HEK293 (cell line): ENCODE results near the gene AQR.
A peak's percentile ranks its signal among the peaks of the same experiment; 100 is the strongest.

Source experiments
- CTCF ChIA-PET: fragments of 350-600 bp; formaldehyde crosslinking; extraction: SDS; loops from one replicate; lab custom pipeline; 2021; ENCODE audit warnings: antibody characterized with exemption; lab: Yijun Ruan, JAX
- POLR2A ChIA-PET: fragments of 300-600 bp; formaldehyde crosslinking; extraction: SDS; loops from one replicate; lab custom pipeline; 2020; ENCODE audit warnings: antibody characterized with exemption, inconsistent platforms; lab: Yijun Ruan, JAX
- H3K27ac ChIP-seq: fragments of 200-500 bp; sonication (Bioruptor generic); 2 replicates; pipeline ENCODE4 v1.5.1; 2014; ENCODE audit warnings: low read depth, low read length, control low read depth, inconsistent platforms; ENCODE audit errors: extremely low read depth
- H3K36me3 ChIP-seq, 2 experiments: fragments of 200-500 bp in 1 of 2; sonication (Bioruptor generic) in 1 of 2; 1 replicate in 1 of 2; 2 replicates in 1 of 2; pipeline ENCODE4 v1.5.1; 2014 to 2017; ENCODE audit warnings: inconsistent platforms in 2 of 2, low read length in 2 of 2; ENCODE audit not compliant: control insufficient read depth in 2 of 2, insufficient read depth in 1 of 2
- H3K4me1 ChIP-seq: fragments of 200-500 bp; sonication (Bioruptor generic); 2 replicates; pipeline ENCODE4 v1.5.1; 2014; ENCODE audit warnings: mild to moderate bottlenecking, low read length, inconsistent platforms; ENCODE audit not compliant: control insufficient read depth, insufficient read depth
- H3K4me3 ChIP-seq: 2 replicates; pipeline ENCODE4 v1.5.1; 2011; ENCODE audit warnings: low read depth, mild to moderate bottlenecking, control low read depth, low read length, moderate library complexity
- H3K9me3 ChIP-seq: fragments of 200-500 bp; sonication (Bioruptor generic); 2 replicates; pipeline ENCODE4 v1.5.1; 2014; ENCODE audit warnings: low read depth, low read length, inconsistent platforms; ENCODE audit not compliant: control insufficient read depth, insufficient read depth
- BCL11A ChIP-seq: fragments of 450-650 bp; formaldehyde crosslinking; IDR thresholded peaks from 2 replicates; pipeline ENCODE4 v1.5.1; 2016; ENCODE audit warnings: low read depth, missing biosample characterization, missing genetic modification characterization
- EGR2 ChIP-seq: fragments of 450-650 bp; formaldehyde crosslinking; IDR thresholded peaks from 2 replicates; pipeline ENCODE4 v1.5.1; 2016; ENCODE audit warnings: low read depth, missing biosample characterization, missing genetic modification characterization
- GLIS1 ChIP-seq: fragments of 450-650 bp; formaldehyde crosslinking; IDR thresholded peaks from 2 replicates; pipeline ENCODE4 v1.5.1; 2016; ENCODE audit warnings: missing biosample characterization, missing genetic modification characterization
- SP7 ChIP-seq: fragments of 450-650 bp; formaldehyde crosslinking; IDR thresholded peaks from 2 replicates; pipeline ENCODE4 v1.5.1; 2016; ENCODE audit warnings: missing biosample characterization, missing genetic modification characterization
- ZBTB48 ChIP-seq: fragments of 450-650 bp; formaldehyde crosslinking; IDR thresholded peaks from 2 replicates; pipeline ENCODE4 v1.5.1; 2016; ENCODE audit warnings: missing biosample characterization, missing genetic modification characterization
- ZBTB8A ChIP-seq: fragments of 450-650 bp; formaldehyde crosslinking; IDR thresholded peaks from 2 replicates; pipeline ENCODE4 v1.5.1; 2016; ENCODE audit warnings: missing biosample characterization, missing genetic modification characterization
- ZNF169 ChIP-seq: fragments of 450-650 bp; formaldehyde crosslinking; IDR thresholded peaks from 2 replicates; pipeline ENCODE4 v1.5.1; 2016; ENCODE audit warnings: missing biosample characterization, missing genetic modification characterization
- ZNF324 ChIP-seq: fragments of 450-650 bp; formaldehyde crosslinking; IDR thresholded peaks from 2 replicates; pipeline ENCODE4 v1.5.1; 2016; ENCODE audit warnings: missing biosample characterization, missing genetic modification characterization
- ZNF391 ChIP-seq: fragments of 450-650 bp; formaldehyde crosslinking; IDR thresholded peaks from 2 replicates; pipeline ENCODE4 v1.5.1; 2016; ENCODE audit warnings: low read depth, missing biosample characterization, missing genetic modification characterization, borderline replicate concordance
- ZNF544 ChIP-seq: fragments of 450-650 bp; formaldehyde crosslinking; IDR thresholded peaks from 2 replicates; pipeline ENCODE4 v1.5.0; 2017; ENCODE audit warnings: missing biosample characterization, missing genetic modification characterization
- ZNF558 ChIP-seq: fragments of 450-650 bp; formaldehyde crosslinking; IDR thresholded peaks from 2 replicates; pipeline ENCODE4 v1.5.1; 2016; ENCODE audit warnings: missing biosample characterization, missing genetic modification characterization
- ZNF624 ChIP-seq: fragments of 450-650 bp; formaldehyde crosslinking; IDR thresholded peaks from 2 replicates; pipeline ENCODE4 v1.5.1; 2017; ENCODE audit warnings: missing biosample characterization, missing genetic modification characterization
- ZNF629 ChIP-seq: fragments of 450-650 bp; formaldehyde crosslinking; IDR thresholded peaks from 2 replicates; pipeline ENCODE4 v1.5.1; 2017; ENCODE audit warnings: missing biosample characterization, missing genetic modification characterization
- ZNF707 ChIP-seq: fragments of 450-650 bp; formaldehyde crosslinking; IDR thresholded peaks from 2 replicates; pipeline ENCODE4 v1.5.1; 2016; ENCODE audit warnings: missing biosample characterization, missing genetic modification characterization
- ZNF837 ChIP-seq: fragments of 450-650 bp; formaldehyde crosslinking; IDR thresholded peaks from 2 replicates; pipeline ENCODE4 v1.5.1; 2016; ENCODE audit warnings: missing biosample characterization, missing genetic modification characterization
- TF ChIP-seq, protein P1 (sequence below): fragments of 450-650 bp; formaldehyde crosslinking; IDR thresholded peaks from 2 replicates; pipeline ENCODE4 v1.5.1; 2016; ENCODE audit warnings: missing biosample characterization, missing genetic modification characterization
- TF ChIP-seq, protein P2 (sequence below): fragments of 450-650 bp; formaldehyde crosslinking; IDR thresholded peaks from 2 replicates; pipeline ENCODE4 v1.5.1; 2016; ENCODE audit warnings: missing biosample characterization, missing genetic modification characterization

Gene AQR

DNA sequence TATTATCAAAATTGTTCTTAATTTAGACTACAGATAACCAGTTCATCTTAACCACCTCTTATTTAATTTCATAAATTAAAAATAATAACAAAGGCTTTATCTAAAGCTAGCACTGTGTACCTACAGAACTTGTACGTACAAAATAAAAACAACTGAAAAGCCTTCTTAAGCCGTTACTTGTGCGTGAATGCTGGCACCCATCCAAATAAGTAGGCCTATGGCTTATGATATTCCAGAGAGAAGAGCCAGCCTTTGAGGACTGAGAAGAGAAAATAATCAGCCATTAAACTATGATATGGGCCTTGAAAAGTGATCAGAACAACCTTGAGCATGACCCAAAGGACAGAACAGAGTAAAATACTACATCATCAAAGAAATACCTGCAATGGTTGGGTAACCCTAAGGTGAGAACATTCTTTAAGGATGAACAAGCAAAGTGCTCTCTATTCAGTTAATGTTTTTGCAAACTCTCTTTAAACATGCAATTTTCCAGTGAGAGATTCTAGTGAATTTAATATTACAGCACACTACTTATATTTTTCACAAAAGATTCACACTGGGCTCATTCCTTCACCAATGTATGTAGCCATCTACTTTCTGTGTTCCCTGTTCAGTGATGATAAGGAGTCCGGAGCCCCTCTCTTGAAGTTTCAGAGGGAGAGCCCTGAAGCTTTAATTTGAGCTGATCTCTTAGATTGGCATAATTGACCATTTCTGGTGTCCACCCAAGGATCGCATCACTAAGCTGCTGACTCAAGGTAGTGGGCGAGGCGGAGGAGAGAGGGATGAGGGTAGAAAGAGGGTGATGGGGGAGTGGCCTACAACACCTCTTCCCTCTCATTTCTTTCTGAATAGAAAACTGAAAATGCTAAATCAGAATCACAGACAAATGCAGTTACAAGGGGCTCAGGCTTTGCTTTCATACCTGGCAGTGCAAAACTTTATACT, 166.5 kb downstream of the AQR start:
- Histone ChIP-seq H3K4me1 (no peaks in the 10 kb centered on the region), H3K27ac (no peak overlapping the region), H3K9me3 (no peaks in the 10 kb centered on the region), H3K36me3 (no peaks in the 10 kb centered on the region), H3K4me3 (no peak overlapping the region)
- CTCF ChIA-PET: interaction anchor here (0.6 kb wide), 1 partner anchor 218 kb away, joined by 3 read pairs; no protein-coding TSS in a partner anchor
- POLR2A ChIA-PET: no interaction called here
- no peak for TF ChIP-seq ZNF169
- no peak for TF ChIP-seq ZNF544 (tag by site-specific recombination)
- TF ChIP-seq EGR2 (tag by site-specific recombination): peak; percentile 17; the same call in 1 of the 2 replicates

DNA sequence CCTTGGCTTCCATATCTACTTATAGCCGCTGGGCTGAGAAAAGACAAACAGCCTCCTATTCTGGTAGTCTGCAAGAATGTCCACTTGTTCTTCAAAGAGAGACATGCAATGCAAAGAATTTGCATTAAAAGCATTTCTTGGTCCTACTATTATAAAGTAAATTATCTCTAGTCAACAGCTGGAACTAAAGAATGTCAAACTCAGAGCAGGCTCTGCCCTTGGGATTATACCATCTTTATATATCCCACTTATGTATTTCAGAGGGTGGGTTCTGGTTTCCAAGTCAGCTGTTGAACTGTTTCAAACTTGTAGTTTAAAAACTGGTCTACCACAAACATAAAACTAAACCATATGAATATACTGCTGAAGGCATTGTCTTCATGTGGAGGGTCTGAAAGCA, 167.2 kb downstream of the AQR start:
- H3K27ac ChIP-seq: no peak overlapping the region
- H3K36me3 ChIP-seq: no peaks in the 10 kb centered on the region
- TF ChIP-seq ZNF324 (tag by site-specific recombination) (no peak), ZNF391 (tag by site-specific recombination) (no peak), BCL11A (tag by site-specific recombination) (no peak), ZNF707 (tag by site-specific recombination) (no peak), ZNF837 (tag by site-specific recombination) (no peak), ZNF624 (tag by site-specific recombination) (no peak), ZBTB8A (no peak), ZBTB48 (no peak), GLIS1 (no peak), SP7 (tag by site-specific recombination) (no peak), ZNF558 (tag by site-specific recombination) (no peak), ZNF629 (tag by site-specific recombination) (no peak)
- TF ChIP-seq, protein P1, sequence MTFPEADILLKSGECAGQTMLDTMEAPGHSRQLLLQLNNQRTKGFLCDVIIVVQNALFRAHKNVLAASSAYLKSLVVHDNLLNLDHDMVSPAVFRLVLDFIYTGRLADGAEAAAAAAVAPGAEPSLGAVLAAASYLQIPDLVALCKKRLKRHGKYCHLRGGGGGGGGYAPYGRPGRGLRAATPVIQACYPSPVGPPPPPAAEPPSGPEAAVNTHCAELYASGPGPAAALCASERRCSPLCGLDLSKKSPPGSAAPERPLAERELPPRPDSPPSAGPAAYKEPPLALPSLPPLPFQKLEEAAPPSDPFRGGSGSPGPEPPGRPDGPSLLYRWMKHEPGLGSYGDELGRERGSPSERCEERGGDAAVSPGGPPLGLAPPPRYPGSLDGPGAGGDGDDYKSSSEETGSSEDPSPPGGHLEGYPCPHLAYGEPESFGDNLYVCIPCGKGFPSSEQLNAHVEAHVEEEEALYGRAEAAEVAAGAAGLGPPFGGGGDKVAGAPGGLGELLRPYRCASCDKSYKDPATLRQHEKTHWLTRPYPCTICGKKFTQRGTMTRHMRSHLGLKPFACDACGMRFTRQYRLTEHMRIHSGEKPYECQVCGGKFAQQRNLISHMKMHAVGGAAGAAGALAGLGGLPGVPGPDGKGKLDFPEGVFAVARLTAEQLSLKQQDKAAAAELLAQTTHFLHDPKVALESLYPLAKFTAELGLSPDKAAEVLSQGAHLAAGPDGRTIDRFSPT (tag by site-specific recombination): no peak
- TF ChIP-seq, protein P2, sequence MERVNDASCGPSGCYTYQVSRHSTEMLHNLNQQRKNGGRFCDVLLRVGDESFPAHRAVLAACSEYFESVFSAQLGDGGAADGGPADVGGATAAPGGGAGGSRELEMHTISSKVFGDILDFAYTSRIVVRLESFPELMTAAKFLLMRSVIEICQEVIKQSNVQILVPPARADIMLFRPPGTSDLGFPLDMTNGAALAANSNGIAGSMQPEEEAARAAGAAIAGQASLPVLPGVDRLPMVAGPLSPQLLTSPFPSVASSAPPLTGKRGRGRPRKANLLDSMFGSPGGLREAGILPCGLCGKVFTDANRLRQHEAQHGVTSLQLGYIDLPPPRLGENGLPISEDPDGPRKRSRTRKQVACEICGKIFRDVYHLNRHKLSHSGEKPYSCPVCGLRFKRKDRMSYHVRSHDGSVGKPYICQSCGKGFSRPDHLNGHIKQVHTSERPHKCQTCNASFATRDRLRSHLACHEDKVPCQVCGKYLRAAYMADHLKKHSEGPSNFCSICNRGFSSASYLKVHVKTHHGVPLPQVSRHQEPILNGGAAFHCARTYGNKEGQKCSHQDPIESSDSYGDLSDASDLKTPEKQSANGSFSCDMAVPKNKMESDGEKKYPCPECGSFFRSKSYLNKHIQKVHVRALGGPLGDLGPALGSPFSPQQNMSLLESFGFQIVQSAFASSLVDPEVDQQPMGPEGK (tag by site-specific recombination): no peak
- TF ChIP-seq, all 188 proteins: peak for 0
- Histone ChIP-seq H3K4me1 (no peaks in the 10 kb centered on the region), H3K9me3 (no peaks in the 10 kb centered on the region), H3K4me3 (no peak overlapping the region)
- ChIA-PET CTCF (no interaction called here), POLR2A (no interaction called here)
